Breast epithelium (tissue), 4 donors: ENCODE measurements around the gene OBSCN. TPM values are rescaled to one million over a fixed set of nuclear protein-coding genes. Genes with fewer than 3 reads are reported as not detected.

Experiments
- DNase-seq, 2 donors: peaks; one replicate each; pipeline ENCODE4 v3.0.0-alpha.2; 2019; ENCODE audit warnings: low spot score in 2 of 2
- H3K27ac ChIP-seq, 2 donors: fragments of 200-600 bp; sonication (generic) in 1 of 2; one replicate each; pipeline ENCODE4 v1.5.1; 2016 to 2019; ENCODE audit warnings: mild to moderate bottlenecking in 1 of 2
- H3K27me3 ChIP-seq, 2 donors: fragments of 200-600 bp; sonication (generic) in 1 of 2; one replicate each; pipeline versions ENCODE4 v1.5.1 to v1.6.0; 2017 to 2019; ENCODE audit warnings: control low read depth in 1 of 2, mild to moderate bottlenecking in 1 of 2
- H3K36me3 ChIP-seq: fragments of 200-600 bp; one replicate; pipeline ENCODE4 v1.5.1; 2019
- H3K4me1 ChIP-seq, 2 donors: fragments of 200-600 bp; sonication (generic); one replicate each; pipeline ENCODE4 v1.5.1; 2016 to 2019; ENCODE audit warnings: control low read depth in 1 of 2
- H3K4me3 ChIP-seq, 3 donors: fragments of 200-600 bp; sonication (generic); 1 replicate in 2 of 3; 2 replicates in 1 of 3; pipeline ENCODE4 v1.5.1; 2016 to 2019; ENCODE audit warnings: mild to moderate bottlenecking in 3 of 3, moderate library complexity in 2 of 3
- H3K9me3 ChIP-seq, 2 donors: fragments of 200-600 bp; sonication (generic) in 1 of 2; one replicate each; pipeline ENCODE4 v1.5.1; 2016 to 2019; ENCODE audit warnings: control low read depth in 1 of 2
- POLR2A ChIP-seq: fragments of 450-650 bp; IDR thresholded peaks from one replicate; pipeline ENCODE4 v1.6.1; 2016; ENCODE audit warnings: antibody characterized with exemption, mild to moderate bottlenecking, moderate library complexity
- POLR2AphosphoS5 ChIP-seq, 3 donors: sonication (generic); formaldehyde crosslinking; IDR thresholded peaks; one replicate each; pipeline ENCODE4 v1.6.1; 2017; ENCODE audit warnings: antibody characterized with exemption in 3 of 3
- intact Hi-C: fragments of 100-400 bp; cut with DNase I; formaldehyde crosslinking; loops from one replicate; pipeline ENCODE4 v1.15.1; 2023; ENCODE audit warnings: low total_unique reads
- total RNA-seq, 3 donors: library from RNA; depleted of rRNA; stranded (reverse); fragments of >200 nt; gene quantifications; one replicate each; pipeline ENCODE4 v1.1.0, GENCODE V29; 2016
- TF ChIP-seq, protein P1 (sequence below), 3 donors: fragments of 450-650 bp; IDR thresholded peaks; one replicate each; pipeline ENCODE4 v1.5.1; 2016 to 2017; ENCODE audit warnings: antibody characterized with exemption in 3 of 3, mild to moderate bottlenecking in 3 of 3, moderate library complexity in 3 of 3

Gene OBSCN
- total RNA-seq, 3 donors from 2014 or later = 3.0 to 40.0 (median 27.9) TPM

- no peaks in the 10 kb centered on the region for H3K9me3 ChIP-seq
- H3K4me1 ChIP-seq = no peaks in the 10 kb centered on the region
- intact Hi-C loops = loop anchor here (10.0 kb wide), 1 partner anchor 194 kb away; the partner anchor contains the start of gene ARF1
- H3K4me3 ChIP-seq = no peak overlapping the region
- DNase-seq = peak in 1 of 2 donors; percentile 41
- H3K27ac ChIP-seq = no peak overlapping the region
- H3K36me3 ChIP-seq = no peaks in the 10 kb centered on the region
- no peaks in the 10 kb centered on the region for H3K27me3 ChIP-seq
- TF ChIP-seq POLR2AphosphoS5 (IDR thresholded peaks at IDR 0.05) = no peak
- TF ChIP-seq, protein P1, sequence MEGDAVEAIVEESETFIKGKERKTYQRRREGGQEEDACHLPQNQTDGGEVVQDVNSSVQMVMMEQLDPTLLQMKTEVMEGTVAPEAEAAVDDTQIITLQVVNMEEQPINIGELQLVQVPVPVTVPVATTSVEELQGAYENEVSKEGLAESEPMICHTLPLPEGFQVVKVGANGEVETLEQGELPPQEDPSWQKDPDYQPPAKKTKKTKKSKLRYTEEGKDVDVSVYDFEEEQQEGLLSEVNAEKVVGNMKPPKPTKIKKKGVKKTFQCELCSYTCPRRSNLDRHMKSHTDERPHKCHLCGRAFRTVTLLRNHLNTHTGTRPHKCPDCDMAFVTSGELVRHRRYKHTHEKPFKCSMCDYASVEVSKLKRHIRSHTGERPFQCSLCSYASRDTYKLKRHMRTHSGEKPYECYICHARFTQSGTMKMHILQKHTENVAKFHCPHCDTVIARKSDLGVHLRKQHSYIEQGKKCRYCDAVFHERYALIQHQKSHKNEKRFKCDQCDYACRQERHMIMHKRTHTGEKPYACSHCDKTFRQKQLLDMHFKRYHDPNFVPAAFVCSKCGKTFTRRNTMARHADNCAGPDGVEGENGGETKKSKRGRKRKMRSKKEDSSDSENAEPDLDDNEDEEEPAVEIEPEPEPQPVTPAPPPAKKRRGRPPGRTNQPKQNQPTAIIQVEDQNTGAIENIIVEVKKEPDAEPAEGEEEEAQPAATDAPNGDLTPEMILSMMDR (IDR thresholded peaks at IDR 0.05) = no peak
- TF ChIP-seq POLR2A = no peak
Observed at GRCh38 chr1:228279011-228279721, 71.3 kb downstream of the OBSCN start.

- TF ChIP-seq POLR2A (no peak), POLR2AphosphoS5 (IDR thresholded peaks at IDR 0.05) (no peak)
- TF ChIP-seq, protein P1 (IDR thresholded peaks at IDR 0.05) = no peak
- Histone ChIP-seq H3K27me3 (no peaks in the 10 kb centered on the region), H3K36me3 (no peaks in the 10 kb centered on the region), H3K27ac (no peak overlapping the region), H3K9me3 (no peaks in the 10 kb centered on the region), H3K4me3 (no peak overlapping the region), H3K4me1 (no peaks in the 10 kb centered on the region)
- intact Hi-C loops = loop anchor here (10.0 kb wide), 1 partner anchor 195 kb away; the partner anchor contains the start of gene ARF1
- DNase-seq = peak in 1 of 2 donors; percentile 46
Observed at GRCh38 chr1:228279722-228280105, 71.9 kb downstream of the OBSCN start.

DNA sequence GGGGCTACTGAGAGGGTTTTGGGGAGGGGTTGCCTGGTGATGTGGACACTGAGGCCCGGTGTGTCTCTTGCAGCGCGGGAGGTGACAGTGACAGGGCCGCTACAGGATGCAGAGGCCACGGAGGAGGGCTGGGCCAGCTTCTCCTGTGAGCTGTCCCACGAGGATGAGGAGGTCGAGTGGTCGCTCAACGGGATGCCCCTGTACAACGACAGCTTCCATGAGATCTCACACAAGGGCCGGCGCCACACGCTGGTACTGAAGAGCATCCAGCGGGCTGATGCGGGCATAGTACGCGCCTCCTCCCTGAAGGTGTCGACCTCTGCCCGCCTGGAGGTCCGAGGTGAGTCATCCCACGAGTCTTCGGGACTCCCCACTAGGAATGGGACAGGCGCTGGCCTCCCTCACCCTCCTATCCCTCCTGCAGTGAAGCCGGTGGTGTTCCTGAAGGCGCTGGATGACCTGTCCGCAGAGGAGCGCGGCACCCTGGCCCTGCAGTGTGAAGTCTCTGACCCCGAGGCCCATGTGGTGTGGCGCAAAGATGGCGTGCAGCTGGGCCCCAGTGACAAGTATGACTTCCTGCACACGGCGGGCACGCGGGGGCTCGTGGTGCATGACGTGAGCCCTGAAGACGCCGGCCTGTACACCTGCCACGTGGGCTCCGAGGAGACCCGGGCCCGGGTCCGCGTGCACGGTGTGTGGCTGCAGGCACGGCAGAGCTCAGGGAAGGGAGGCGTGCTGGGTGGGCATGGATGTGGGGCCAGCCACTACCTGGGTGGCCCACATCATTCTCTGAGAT, 72.5 kb downstream of the OBSCN start:
- no peaks in the 10 kb centered on the region for H3K4me1 ChIP-seq
- TF ChIP-seq POLR2A = no peak
- TF ChIP-seq POLR2AphosphoS5 (IDR thresholded peaks at IDR 0.05) = no peak
- TF ChIP-seq, protein P1 (IDR thresholded peaks at IDR 0.05) = no peak
- intact Hi-C loops = no loop called here
- H3K36me3 ChIP-seq = no peaks in the 10 kb centered on the region
- no peaks in the 10 kb centered on the region for H3K9me3 ChIP-seq
- peak in 1 of 2 donors; percentile 28 for DNase-seq
- H3K4me3 ChIP-seq = no peak overlapping the region
- no peak overlapping the region for H3K27ac ChIP-seq
- no peaks in the 10 kb centered on the region for H3K27me3 ChIP-seq

- peak in 1 of 2 donors; percentile 31 for DNase-seq
- Histone ChIP-seq H3K9me3 (no peaks in the 10 kb centered on the region), H3K27me3 (no peaks in the 10 kb centered on the region), H3K4me1 (no peaks in the 10 kb centered on the region), H3K36me3 (no peaks in the 10 kb centered on the region), H3K4me3 (no peak overlapping the region), H3K27ac (no peak overlapping the region)
- intact Hi-C loops = no loop called here
- TF ChIP-seq, protein P1 (IDR thresholded peaks at IDR 0.05) = no peak
- TF ChIP-seq POLR2AphosphoS5 (IDR thresholded peaks at IDR 0.05) (no peak), POLR2A (no peak)
Observed at GRCh38 chr1:228280961-228281591, 73.2 kb downstream of the OBSCN start.
